Stimulated activated CD8-positive, alpha-beta memory T cell treated with anti-CD3 and anti-CD28 coated beads, Interleukin-2, amount 100 ng/mL, for 48 hours (primary cell): ENCODE data around the gene DDX17.
"Not testable (repeated sequence)": the region's sequence is repeated elsewhere in the genome, so short reads cannot be mapped to it uniquely, and the experiment has no call there.

ENCODE experiments used
- DNase-seq, 2 donors: peaks; one replicate each; pipeline ENCODE4 v3.0.0-alpha.2; 2020; ENCODE audit warnings: low read depth in 2 of 2

DDX17 gene

DNA sequence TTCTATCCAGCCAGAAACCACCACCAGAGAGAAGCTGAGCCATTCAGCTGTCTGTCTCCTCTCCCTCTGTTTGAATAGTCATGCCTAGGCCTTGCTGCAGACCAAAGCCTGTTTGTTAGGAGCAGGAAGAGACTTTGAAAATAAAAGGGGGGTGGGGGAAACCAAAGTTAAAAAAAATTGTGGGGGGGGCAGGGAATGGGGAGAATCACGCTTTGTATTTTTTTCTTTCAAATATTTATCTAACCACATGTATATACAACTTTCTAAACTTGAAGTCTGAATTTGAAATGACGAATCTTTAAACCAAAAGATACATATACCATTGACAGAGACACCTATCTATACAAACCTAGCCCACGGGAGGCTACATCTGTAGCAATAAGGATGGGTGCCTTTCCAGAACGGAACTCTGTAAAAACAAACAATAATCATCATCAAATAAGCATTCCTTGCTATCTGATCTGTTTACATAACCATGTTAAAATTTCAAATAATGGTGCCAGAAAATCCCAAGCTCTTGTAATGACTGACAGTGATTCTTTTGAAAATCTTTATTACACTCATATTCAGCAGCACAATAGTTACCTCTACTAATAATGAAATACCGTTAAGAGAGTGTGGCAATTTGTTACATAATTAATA lies 14.3 kb downstream of the DDX17 start:
- no peak for DNase-seq

DNA sequence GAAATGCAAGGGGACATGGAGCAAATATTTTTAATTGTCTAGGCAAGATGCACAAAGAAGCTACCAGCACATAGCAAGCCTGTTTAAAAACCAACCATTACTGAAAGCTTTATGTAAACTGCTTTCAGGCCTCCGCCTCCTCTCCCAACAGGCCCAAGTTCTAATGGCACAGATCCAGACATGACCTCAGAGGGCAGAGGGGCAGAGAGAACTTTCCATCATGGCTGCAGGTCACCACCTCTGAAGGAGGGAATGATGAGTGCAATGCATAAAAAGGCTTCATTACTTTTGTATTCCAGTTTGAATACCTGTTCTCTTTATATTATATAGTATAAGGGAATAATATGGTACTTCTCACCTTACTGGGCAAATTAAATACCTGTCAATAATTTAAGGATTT lies 15.2 kb downstream of the DDX17 start:
- DNase-seq, result no peak

DNA sequence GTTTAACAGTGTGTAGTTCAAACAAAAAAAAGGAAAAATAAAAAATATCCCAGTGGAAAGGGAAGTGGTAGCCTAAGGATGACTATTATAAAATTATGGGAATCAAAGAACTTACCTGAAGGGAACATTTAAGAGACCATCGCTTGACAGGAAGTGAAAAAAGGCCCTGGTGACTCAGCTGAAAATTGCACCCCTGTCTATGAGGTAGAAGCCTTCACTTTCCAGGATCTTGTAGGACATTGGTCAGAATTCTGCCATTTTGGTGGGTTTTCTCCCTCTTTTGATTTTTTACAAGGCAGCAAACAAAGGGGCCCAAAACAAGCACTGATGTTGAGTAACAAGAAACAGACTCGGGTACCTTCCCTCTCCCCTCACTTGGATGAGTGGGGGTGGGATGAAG lies 15.6 kb downstream of the DDX17 start:
- no peak for DNase-seq

DNA sequence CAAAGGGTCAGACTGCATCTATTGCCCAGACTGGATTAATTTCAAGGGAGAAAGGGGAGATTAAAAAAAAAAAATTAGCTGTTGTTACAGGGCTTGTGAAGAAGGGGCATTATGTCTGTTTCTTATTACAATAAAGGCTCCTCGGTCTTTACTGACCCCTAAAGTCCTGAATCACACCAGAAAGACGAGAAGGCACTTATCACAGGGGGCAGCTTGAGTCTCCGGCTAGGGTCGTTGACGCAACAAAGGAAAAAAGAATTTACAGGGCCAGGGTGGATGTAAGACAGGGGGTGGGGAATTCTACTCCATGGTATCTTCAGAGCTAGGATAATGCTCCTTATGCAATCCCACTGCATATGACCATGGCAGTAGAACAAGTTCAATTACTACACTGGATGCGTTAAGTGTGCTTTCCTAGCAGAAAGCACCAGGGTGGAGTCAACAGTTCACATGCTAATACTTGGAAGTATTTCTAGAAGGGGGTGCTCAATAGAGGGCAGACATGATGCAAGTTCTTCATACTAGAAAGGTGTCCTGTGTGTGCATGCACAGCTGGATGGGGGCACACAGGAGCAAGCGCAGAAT lies 16.5 kb downstream of the DDX17 start:
- DNase-seq, result no peak

DNA sequence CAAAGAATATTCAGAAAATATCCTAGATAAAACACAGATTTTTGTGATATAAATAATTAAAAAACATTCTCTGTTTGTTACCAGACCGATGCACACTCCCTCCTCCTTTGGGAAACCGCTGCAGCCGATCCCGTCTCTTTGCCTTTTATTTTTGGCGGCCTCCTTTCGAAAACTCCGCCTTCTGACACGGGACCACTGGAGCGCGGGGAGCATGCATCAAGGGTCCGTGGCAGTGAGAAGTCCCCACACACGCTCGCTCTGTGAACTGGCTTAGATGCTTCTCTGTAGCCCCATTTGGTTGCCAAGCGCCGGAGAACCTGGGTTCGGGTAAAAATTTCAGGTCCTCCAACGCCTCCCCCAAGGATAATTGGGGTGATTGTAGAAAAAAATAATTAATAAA lies 17.0 kb downstream of the DDX17 start:
- DNase-seq, result no peak

DNA sequence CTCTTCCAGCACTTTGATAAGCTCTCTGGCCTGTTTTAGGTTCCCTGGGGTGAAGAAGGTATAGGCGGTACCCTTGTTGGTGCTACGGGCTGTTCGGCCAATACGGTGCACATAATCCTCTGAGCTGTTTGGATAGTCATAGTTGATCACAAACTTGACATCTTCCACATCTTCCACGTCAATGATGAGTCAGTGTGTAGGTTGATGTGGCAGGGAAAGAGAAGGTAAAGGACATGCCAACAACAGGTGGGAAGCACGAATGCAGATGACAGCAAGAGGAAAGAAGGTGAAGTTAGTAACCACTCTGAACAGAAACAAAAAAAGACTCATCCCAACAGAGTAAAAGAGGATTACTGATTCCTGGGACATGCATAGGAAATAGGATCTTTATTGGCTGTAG lies 18.2 kb downstream of the DDX17 start:
- no peak for DNase-seq

DNA sequence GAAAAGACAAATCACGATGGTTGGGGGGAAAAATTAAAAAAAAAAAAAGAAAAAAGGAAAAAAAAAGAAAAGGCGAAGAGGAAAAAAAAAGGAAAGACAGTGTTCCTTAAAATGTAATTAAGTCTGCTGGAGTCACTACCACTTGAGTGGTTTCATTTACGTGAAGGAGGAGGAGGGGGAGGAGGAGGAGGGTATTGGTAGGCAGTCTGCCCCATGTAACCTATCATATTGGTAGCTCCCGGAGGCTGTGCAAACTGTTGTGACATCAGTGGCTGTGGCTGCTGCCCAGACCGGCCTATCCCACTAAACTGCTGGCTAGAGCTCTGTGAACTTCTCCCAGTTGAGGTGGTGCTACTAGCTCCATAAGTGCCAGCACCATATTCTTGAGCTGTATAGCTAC lies 20.3 kb downstream of the DDX17 start:
- DNase-seq, result no peak

DNA sequence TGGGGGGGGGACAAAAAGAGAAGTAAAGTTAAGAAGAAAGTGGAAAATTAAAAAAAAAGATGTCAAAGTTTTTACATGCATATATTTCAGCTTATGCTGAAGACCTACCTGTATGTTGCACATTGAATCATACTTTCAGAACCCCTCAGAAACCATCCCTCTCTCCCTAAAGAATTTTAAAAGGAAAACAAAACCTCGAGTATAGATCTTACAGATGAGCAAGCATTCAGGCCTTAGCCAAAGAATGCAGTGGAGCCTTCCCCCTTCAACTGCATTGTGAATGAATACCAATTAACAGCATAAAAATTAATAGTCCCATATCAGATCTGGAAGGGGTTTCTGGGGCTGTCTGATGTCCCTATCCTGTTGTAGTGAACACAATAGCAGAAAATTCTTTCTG lies 21.9 kb downstream of the DDX17 start:
- DNase-seq, result no peak

DNA sequence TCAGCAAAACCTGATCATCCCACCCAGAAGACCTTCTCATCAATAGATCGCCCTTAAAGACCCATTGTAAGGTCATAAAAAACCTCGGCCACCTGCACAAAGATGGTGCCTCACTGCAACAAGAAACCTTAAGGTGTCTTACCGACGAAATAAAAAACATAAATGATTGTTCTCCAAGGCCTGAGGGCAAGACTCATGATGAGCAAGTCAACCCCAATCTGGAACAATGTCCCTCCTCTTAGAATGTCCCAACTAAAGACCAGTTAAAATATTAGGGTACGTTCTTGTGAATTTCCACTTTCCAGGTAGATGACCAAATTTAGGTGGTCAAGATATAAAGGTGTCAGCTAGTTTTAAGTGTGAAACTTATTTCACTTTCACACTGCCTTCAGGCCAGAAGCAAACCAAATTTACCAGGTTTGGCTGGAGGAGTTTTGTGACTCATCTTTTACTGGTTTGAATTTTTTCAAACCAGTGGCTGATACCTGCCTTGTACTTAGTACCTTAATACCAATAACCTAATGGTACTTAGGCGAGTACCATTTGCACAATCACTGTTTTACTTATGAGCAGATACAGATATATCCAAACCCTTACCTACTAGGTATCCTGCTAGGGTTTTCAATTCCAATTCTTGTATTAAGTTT lies 23.3 kb downstream of the DDX17 start:
- DNase-seq, result no peak

DNA sequence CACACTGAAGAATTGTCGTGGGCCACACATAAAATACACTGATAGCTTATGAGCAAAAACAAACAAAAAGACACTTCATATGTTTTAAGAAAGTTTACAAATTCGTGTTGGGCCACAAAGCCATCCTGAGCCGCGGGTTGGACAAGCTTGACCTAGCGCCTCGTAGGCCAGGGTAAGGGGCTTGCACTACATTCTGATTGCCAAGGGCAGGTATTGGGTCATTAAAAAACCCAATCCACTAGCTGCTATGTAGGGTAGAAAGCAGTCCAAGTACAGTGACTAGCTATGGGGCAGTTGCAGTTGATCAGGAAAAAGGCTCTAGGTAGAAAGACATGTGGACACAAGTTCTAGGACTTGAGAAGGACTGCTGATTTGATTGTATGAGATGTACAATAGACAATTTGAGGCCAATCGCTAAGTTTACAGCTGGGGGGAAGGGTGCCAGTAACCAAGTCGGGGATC lies 24.2 kb downstream of the DDX17 start:
- no peak for DNase-seq

DNA sequence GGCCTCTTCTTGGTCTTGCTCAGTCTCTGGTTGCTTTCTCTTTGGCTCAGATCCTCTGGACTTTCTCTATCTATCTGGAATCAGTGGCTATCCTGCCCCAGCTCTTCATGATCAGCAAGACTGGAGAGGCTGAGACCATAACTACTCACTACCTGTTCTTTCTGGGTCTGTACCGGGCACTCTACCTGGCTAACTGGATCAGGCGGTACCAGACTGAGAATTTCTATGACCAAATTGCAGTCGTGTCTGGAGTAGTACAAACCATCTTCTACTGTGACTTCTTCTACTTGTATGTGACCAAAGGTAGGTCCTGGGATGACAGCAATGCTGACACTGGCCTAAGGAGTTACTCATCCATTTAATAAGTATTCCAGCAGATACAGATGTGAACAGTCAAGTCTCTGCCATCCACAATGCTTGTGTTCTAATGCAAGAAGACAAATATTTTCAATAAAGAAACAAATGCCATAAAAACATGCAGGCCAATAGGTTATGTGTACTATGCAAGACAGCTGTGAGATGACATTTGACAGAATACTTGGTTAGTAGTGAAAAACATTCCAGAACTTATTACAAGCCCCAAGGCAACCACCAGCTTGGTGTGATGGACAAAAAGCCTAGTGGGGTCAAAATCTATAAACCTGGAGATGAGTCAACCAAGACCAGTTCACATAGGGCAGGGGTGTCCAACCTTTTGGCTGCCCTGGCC lies 24.8 kb downstream of the DDX17 start:
- DNase-seq, result no peak

DNA sequence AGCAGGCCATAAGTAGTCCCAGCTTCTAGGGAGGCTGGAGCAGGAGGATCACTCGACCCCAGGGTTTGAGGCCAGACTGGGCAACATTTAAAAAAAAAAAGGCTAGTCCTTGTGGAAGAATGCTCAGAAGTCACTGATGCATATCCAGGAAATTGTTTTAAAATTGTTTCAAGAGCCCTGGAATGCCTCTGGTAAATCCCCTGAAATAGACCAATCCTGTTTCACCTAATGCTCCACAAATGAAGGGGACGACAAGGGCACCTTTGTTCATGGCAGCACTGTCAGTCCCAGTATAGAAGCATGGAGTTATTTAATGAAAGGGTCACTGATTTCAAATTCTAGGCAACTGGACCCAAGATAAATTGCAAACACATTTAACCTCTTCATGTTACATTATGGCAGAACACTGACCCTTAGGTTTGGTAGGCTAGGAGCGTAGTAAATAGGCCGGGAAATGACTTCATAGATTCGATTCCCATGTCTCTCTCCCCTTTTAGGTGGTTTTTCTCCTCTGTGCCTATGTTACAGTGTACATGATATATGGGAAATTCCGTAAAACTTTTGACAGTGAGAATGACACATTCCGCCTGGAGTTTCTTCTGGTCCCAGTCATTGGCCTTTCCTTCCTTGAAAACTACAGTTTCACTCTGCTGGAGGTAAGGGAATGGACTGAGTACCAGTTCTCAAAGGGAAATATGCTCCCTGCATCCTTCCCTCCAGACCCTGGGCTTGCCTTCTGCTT lies 26.8 kb downstream of the DDX17 start:
- DNase-seq, result no peak

DNA sequence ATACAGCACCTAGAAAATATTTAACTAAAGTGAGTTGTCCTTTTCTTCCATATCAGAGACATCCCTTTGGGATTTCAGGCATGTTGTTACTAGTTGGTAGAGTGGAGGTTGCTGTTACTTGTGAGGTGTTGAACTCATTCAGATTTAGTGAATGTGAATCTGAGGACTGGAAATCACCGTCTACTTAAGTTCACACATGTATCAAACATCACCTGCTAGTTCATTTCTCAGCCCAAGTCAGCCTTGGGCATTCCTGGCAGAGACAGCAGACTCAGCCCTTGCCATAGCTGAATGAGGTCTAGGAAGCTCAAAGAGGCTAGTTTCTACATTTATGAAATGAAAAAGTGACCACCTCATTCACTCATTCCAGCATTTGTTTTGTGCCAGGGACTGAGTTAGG lies 28.5 kb downstream of the DDX17 start:
- no peak for DNase-seq

DNA sequence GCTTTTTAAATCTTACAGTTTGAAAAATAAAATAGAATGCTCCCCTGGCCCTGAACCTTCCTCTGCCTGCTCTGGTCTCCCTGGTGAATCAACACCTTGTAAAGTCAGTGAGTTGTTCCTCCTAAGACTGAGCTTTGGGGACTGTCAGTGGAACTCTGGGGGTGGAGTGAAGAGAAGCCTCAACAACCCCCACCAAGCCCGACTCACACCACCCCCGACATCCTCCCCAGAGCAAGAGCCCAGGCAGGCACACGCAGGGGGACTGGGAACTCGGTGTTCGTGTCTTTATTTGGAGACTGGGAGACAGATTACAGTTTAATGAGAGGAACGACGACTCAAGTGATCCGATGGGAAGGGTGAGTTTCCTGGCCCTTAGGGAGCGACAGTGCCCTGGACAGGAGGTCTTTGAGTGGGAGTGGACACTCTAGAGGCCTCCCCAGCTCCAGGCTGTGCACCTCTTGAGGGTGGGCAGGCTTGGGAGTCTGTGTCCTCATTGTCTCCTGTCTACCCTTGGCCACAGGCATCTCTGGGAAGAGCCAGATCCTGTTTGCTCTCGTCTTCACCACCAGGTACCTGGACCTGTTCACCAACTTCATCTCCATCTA lies 32.0 kb downstream of the DDX17 start:
- no peak for DNase-seq

DNA sequence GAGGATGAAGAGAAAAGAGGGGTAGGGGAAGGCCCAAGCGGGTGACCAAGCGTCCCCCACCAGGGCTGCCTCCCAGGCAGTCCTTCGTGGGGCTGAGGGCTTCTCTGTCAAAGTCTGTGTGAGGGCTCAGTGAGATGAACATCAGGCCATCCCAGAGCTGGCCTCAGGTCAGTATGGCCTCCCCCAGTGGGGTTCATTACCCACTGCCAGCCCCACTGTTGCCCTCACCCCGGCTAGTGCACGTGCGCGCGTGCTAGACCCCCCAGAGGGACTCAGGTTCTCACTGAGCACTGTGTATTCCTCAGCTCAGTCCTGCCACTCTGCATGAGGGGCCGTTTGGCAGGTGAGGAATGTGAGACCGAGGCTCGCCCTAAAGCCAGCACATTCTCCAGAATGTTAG lies 34.9 kb downstream of the DDX17 start:
- no peak for DNase-seq

DNA sequence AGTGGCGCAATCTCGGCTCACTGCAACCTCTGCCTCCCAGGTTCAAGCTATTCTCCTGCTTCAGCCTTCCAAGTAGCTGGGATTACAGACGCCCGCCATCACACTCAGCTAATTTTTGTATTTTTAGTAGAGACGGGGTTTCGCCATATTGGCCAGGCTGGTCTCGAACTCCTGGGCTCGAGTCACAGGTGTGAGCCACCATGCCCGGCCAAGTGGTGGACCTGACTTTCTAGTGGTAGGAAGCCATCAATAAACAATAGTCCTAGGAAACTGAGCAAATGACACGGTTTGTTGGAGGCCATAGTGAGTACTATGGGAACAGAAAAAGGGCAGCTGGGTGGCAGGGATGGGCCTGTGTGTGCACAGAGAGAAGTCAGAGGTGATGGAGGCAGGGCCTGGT lies 35.9 kb downstream of the DDX17 start:
- not testable (repeated sequence) for DNase-seq

DNA sequence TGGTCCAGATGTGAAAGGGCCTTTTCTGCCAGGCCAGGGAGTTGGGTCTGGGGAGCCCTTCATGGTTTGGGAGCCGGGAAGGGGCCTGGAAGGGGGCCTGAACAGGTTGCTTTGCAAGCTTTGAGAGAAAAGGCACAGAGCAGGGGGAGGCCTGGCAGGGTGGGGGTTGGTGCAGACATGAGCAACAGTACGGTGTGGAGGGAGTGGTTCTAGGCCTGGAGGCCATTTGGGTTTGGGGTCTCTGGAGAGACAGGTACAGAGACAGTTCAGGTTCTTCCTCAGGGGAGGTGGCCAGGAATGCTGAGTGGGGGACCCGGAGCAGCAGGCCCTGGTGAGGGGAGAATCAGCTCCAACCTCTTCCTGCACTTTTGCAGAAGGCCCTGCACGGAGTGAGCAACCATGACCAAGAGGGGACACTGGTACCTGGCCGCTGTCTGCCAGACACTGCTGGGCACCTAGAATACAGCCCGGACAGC lies 36.8 kb downstream of the DDX17 start:
- no peak for DNase-seq

DNA sequence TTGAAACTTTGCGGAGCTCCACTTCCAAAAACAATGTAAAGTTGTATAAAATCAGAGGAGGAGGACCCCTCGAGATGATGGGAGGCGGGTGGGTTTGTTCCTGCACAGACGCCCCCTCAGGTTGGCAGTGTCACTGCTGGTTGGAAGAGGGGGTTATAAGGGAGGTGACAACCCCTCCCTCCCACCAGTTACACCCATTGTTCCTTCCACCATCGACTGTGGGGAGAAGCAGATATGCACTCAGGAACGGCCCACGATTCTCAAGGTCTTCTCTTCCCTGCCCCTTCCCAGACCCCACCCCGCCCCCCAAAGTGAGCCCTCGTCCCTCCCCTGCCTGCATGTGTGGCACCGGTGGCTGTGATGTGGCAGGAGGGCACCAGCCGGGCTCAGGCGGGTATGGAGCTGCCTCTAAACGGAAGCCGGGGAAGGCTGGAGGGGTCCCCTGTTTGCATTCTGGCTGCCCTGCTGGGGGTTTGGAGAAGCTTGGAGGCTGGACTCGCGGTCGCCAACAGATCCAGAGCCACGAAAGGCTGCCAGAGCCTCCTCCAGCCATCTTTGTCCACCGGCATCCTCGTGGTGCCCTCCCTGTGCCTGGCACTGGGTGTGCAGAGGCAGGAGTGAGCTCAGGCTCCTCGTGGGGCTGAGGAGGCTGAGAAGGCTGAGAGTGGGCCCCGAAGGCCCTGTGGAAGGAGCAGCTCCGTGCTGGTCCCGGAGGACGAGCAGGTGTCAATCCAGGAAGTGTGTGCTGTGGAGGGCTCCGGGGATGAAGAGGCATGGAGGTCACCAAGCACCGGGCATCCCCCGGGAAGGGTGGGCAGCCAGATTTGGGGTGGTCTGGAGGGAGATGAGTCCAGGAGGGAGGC lies 37.4 kb downstream of the DDX17 start:
- no peak for DNase-seq

DNA sequence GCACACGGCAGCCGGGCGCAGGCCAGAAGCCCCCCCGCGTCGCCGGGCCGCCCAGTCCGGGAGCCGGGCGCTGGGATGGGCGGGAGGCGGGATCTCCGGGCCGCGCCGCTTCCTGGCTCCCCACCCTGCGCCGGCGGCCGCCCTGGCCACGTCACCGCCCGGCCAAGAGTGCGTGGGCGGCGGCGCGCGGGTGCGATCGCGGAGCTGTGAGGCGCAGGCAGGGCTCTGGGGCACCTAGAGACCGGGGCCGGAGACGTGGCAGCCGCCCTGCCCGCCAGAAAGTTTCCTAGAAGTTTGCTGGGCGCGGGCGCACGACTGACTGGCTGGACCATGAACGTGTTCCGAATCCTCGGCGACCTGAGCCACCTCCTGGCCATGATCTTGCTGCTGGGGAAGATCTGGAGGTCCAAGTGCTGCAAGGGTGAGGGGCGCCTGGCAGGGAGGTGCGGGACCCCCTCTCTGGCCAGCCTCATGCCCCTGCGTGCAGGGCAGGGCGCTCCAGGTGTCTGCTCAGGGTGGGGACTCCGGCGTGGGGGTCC lies 38.1 kb downstream of the DDX17 start, which contains the start of gene KDELR3:
KDELR3 (plus strand) TSS at position 193 of the 539 bp plus-strand sequence; CDS start at position 331, 138 bp downstream.
- peak; percentile 57 to 73 for DNase-seq

DNA sequence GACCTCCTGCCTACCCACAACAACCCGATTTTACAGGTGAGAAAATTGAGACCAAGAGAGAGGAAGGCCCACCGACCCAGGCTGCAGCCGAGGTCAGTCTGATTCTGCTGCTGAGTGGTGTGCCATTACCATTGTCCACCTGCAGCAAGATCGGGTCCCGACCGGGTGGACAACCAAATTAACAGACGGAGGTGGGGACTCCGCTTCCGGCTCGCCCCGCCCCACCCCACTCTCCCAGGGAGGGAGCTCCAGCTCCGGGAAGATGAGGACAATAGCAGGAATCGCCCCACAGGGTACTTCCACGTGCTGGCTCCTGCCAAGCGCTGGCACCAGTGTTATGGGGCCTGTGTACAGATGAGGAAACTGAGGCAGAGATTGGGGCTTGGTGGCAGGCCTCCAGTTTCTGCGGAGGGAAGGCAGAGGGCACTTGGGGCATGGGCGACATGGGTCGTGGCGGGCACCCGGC lies 38.6 kb downstream of the DDX17 start:
- DNase-seq, result no peak
